Mesenchymal stem cell (in vitro differentiated cells and primary cell): ENCODE measurements around the gene FAT3.

Experiments used
- DNase-seq: peaks from one replicate; pipeline ENCODE4 v3.0.0-alpha.2; 2013
- H2AFZ ChIP-seq: one replicate; pipeline ENCODE4 v1.6.1; 2013; ENCODE audit warnings: low read depth, mild to moderate bottlenecking, control low read depth, inconsistent platforms, low read length, moderate library complexity
- H2AK5ac ChIP-seq: 2 replicates; pipeline ENCODE4 v1.6.1; 2013; ENCODE audit warnings: low read length, moderate library complexity, mild to moderate bottlenecking, inconsistent platforms; ENCODE audit not compliant: severe bottlenecking
- H2BK120ac ChIP-seq: one replicate; pipeline ENCODE4 v1.6.1; 2013; ENCODE audit warnings: low read depth, mild to moderate bottlenecking, inconsistent platforms, low read length, moderate library complexity
- H2BK12ac ChIP-seq, 2 experiments: one replicate each; pipeline ENCODE4 v1.6.1; 2013; ENCODE audit warnings: inconsistent platforms in 2 of 2, low read length in 2 of 2, mild to moderate bottlenecking in 2 of 2, moderate library complexity in 2 of 2, control low read depth in 1 of 2
- H2BK15ac ChIP-seq: one replicate; pipeline ENCODE4 v1.6.1; 2013; ENCODE audit warnings: mild to moderate bottlenecking, low read depth, inconsistent platforms; ENCODE audit not compliant: poor library complexity, severe bottlenecking
- H2BK5ac ChIP-seq: 2 replicates; pipeline ENCODE4 v1.6.1; 2013; ENCODE audit warnings: low read depth, mild to moderate bottlenecking, low read length, control low read depth, inconsistent platforms; ENCODE audit not compliant: poor library complexity, severe bottlenecking
- H3K14ac ChIP-seq, 2 experiments: one replicate each; pipeline ENCODE4 v1.6.1; 2013; ENCODE audit warnings: inconsistent platforms in 2 of 2, low read length in 2 of 2, control low read depth in 1 of 2, mild to moderate bottlenecking in 1 of 2, moderate library complexity in 1 of 2
- H3K18ac ChIP-seq, 2 experiments: one replicate each; pipeline ENCODE4 v1.6.1; 2013; ENCODE audit warnings: inconsistent platforms in 2 of 2, low read length in 2 of 2, control low read depth in 1 of 2, low read depth in 1 of 2, mild to moderate bottlenecking in 1 of 2
- H3K23ac ChIP-seq, 2 experiments: one replicate each; pipeline ENCODE4 v1.6.1; 2013; ENCODE audit warnings: inconsistent platforms in 2 of 2, low read length in 2 of 2, mild to moderate bottlenecking in 2 of 2, moderate library complexity in 2 of 2, control low read depth in 1 of 2
- H3K27ac ChIP-seq: 2 replicates; pipeline ENCODE4 v1.5.1; 2013; ENCODE audit warnings: mild to moderate bottlenecking, moderate library complexity, low read length, control low read depth, inconsistent platforms; ENCODE audit not compliant: poor library complexity, severe bottlenecking
- H3K27me3 ChIP-seq, 2 experiments: 2 replicates each; pipeline versions ENCODE4 v1.6.1 to v1.7.0; 2013; ENCODE audit warnings: low read length in 2 of 2, mild to moderate bottlenecking in 2 of 2, moderate library complexity in 2 of 2, control low read depth in 1 of 2, inconsistent platforms in 1 of 2; ENCODE audit not compliant: control insufficient read depth in 1 of 2, insufficient read depth in 1 of 2
- H3K36me3 ChIP-seq, 2 experiments: 2 replicates each; pipeline versions ENCODE4 v1.6.1 to v1.7.0; 2013; ENCODE audit warnings: low read length in 2 of 2, control low read depth in 1 of 2, inconsistent platforms in 1 of 2, low read depth in 1 of 2, mild to moderate bottlenecking in 1 of 2; ENCODE audit not compliant: insufficient read depth in 2 of 2, control insufficient read depth in 1 of 2
- H3K4ac ChIP-seq, 2 experiments: one replicate each; pipeline ENCODE4 v1.6.1; 2013; ENCODE audit warnings: inconsistent platforms in 2 of 2, low read length in 2 of 2, mild to moderate bottlenecking in 2 of 2, moderate library complexity in 2 of 2, control low read depth in 1 of 2, low read depth in 1 of 2
- H3K4me1 ChIP-seq: 2 replicates; pipeline ENCODE4 v1.6.1; 2013; ENCODE audit warnings: low read depth, low read length, control low read depth; ENCODE audit not compliant: control insufficient read depth, insufficient read depth
- H3K4me2 ChIP-seq: 2 replicates; pipeline ENCODE4 v1.6.1; 2013; ENCODE audit warnings: low read length, mild to moderate bottlenecking, inconsistent platforms; ENCODE audit not compliant: poor library complexity, severe bottlenecking
- H3K4me3 ChIP-seq, 2 experiments: 2 replicates each; pipeline versions ENCODE4 v1.5.1 to v1.7.0; 2013; ENCODE audit warnings: low read length in 2 of 2, mild to moderate bottlenecking in 2 of 2, control low read depth in 1 of 2, low read depth in 1 of 2; ENCODE audit not compliant: insufficient read depth in 1 of 2
- H3K79me1 ChIP-seq: replicated peaks from 2 replicates; pipeline ENCODE4 v1.6.1; 2013; ENCODE audit warnings: mild to moderate bottlenecking, control low read depth, low read length, inconsistent platforms; ENCODE audit not compliant: poor library complexity, severe bottlenecking
- H3K9ac ChIP-seq: 2 replicates; pipeline ENCODE4 v1.7.0; 2013; ENCODE audit warnings: mild to moderate bottlenecking, low read length, moderate library complexity
- H3K9me3 ChIP-seq: 2 replicates; pipeline ENCODE4 v1.7.0; 2013; ENCODE audit warnings: mild to moderate bottlenecking, low read length; ENCODE audit not compliant: control insufficient read depth
- H4K8ac ChIP-seq: one replicate; pipeline ENCODE4 v1.6.1; 2013; ENCODE audit warnings: inconsistent platforms, mild to moderate bottlenecking, low read length, moderate library complexity
- H4K91ac ChIP-seq: one replicate; pipeline ENCODE4 v1.6.1; 2013; ENCODE audit warnings: mild to moderate bottlenecking, low read length, inconsistent platforms
- WGBS: methylation state at CpG from one replicate; pipeline ENCODE4 v1.1.7; 2013; ENCODE audit warnings: mixed read lengths; 5-methylcytosine and 5-hydroxymethylcytosine counted together

The FAT3 gene

GRCh38 chr11:92204731-92205130 is 19.9 kb upstream of the FAT3 start:
- Histone ChIP-seq H3K4me3 (no peak overlapping the region), H2BK120ac (no peak overlapping the region), H2AK5ac (no peak overlapping the region), H3K79me1 (no peaks in the 10 kb centered on the region), H3K9ac (no peak overlapping the region), H3K36me3 (no peaks in the 10 kb centered on the region), H3K4me1 (no peaks in the 10 kb centered on the region), H3K4ac (no peak overlapping the region), H3K9me3 (no peaks in the 10 kb centered on the region), H3K4me2 (no peak overlapping the region), H2BK15ac (no peak overlapping the region), H3K14ac (no peak overlapping the region), H3K23ac (no peak overlapping the region), H3K18ac (no peak overlapping the region), H3K27me3 (no peaks in the 10 kb centered on the region), H3K27ac (no peak overlapping the region), H4K91ac (no peak overlapping the region), H4K8ac (no peak overlapping the region), H2BK5ac (no peak overlapping the region), H2BK12ac (no peak overlapping the region), H2AFZ (no peak overlapping the region)
- no peak for DNase-seq
- 50% methylated on average over 2 of the region's 2 CpGs for WGBS

GRCh38 chr11:92206441-92206840 is 18.2 kb upstream of the FAT3 start:
- Histone ChIP-seq H3K23ac (no peak overlapping the region), H4K8ac (no peak overlapping the region), H3K4me3 (no peak overlapping the region), H3K4me1 (no peaks in the 10 kb centered on the region), H3K9ac (no peak overlapping the region), H3K4me2 (no peak overlapping the region), H3K18ac (no peak overlapping the region), H2BK15ac (no peak overlapping the region), H3K36me3 (no peaks in the 10 kb centered on the region), H3K4ac (no peak overlapping the region), H2AK5ac (no peak overlapping the region), H3K27ac (no peak overlapping the region), H3K9me3 (no peaks in the 10 kb centered on the region), H3K79me1 (no peaks in the 10 kb centered on the region), H3K27me3 (no peaks in the 10 kb centered on the region), H2AFZ (no peak overlapping the region), H2BK120ac (no peak overlapping the region), H3K14ac (no peak overlapping the region), H4K91ac (no peak overlapping the region), H2BK12ac (no peak overlapping the region), H2BK5ac (no peak overlapping the region)
- 89% methylated on average over 2 of the region's 2 CpGs for WGBS
- no peak for DNase-seq

DNA sequence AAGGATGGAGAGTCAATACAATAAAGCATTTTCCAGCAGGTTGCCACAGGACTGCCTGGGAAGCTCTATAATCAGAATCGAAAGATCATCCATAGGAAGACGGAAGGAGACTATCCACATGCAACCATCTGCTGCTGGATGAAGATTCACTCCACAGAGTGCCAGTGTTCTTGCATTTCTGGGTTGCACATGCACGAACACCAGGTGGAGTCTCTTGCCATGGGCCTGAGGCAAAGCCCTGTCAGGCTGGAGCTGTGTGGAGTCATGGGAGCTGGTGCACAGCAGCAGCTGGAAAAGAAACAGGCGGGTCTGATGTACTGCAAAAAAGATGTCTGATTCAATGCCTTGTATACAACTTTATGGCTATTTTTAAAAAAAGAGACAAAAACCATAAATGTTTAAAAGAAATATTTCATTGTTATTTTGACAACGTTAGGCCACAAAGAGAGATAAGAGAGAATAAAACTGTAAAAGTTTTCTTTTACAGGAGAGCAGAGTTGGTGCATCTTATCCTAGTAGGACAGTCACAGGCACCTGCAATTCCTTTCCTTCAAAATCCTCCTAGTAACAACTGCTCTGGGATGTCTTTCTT is 12.9 kb upstream of the FAT3 start:
- H2BK5ac ChIP-seq, result no peak overlapping the region
- H4K8ac ChIP-seq, result no peak overlapping the region
- no peak overlapping the region for H3K23ac ChIP-seq
- no peak overlapping the region for H2AK5ac ChIP-seq
- 76% methylated on average over 3 of the region's 5 CpGs for WGBS
- no peak overlapping the region for H2BK15ac ChIP-seq
- H3K4me3 ChIP-seq, result no peak overlapping the region
- no peak overlapping the region for H3K18ac ChIP-seq
- no peak overlapping the region for H3K9ac ChIP-seq
- no peak overlapping the region for H3K4ac ChIP-seq
- H3K4me2 ChIP-seq, result no peak overlapping the region
- H2BK12ac ChIP-seq, result no peak overlapping the region
- H2AFZ ChIP-seq, result no peak overlapping the region
- DNase-seq, result peak; percentile 13
- no peaks in the 10 kb centered on the region for H3K4me1 ChIP-seq
- H3K27me3 ChIP-seq, result peaks cover 0 to 10% of the 10 kb centered on the region in 2 experiments
- no peak overlapping the region for H2BK120ac ChIP-seq
- H3K36me3 ChIP-seq, result no peaks in the 10 kb centered on the region
- no peak overlapping the region for H3K14ac ChIP-seq
- no peak overlapping the region for H3K27ac ChIP-seq
- no peak overlapping the region for H4K91ac ChIP-seq
- H3K9me3 ChIP-seq, result no peaks in the 10 kb centered on the region
- H3K79me1 ChIP-seq, result no peaks in the 10 kb centered on the region

DNA sequence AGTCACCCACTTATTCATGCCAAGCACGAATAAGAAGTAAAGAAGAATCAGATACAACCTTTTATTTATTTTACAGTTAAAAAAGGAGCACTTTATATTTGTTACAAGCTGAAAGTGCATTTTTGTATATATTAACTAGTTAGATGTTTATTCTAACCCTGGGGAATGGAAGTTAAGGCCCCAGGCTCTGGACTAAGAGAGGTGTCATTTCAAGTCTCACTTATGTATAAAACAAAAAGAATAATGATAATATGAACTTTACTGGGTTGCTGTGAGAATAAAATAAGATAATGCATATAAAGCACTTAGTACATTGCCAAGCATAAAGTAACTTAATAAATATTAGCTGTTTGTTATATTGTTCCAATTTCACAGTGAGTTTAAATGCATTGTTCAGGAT is 12.1 kb upstream of the FAT3 start:
- Histone ChIP-seq H3K36me3 (no peaks in the 10 kb centered on the region), H2BK12ac (no peak overlapping the region), H4K91ac (no peak overlapping the region), H2BK5ac (no peak overlapping the region), H3K4me2 (no peak overlapping the region), H3K4ac (no peak overlapping the region), H3K27ac (no peak overlapping the region), H3K14ac (no peak overlapping the region), H2BK15ac (no peak overlapping the region), H2BK120ac (no peak overlapping the region), H3K23ac (no peak overlapping the region), H3K27me3 (peaks cover 0 to 18% of the 10 kb centered on the region in 2 experiments), H3K4me3 (no peak overlapping the region), H3K18ac (no peak overlapping the region), H3K4me1 (no peaks in the 10 kb centered on the region), H4K8ac (no peak overlapping the region), H2AFZ (no peak overlapping the region), H3K9ac (no peak overlapping the region), H3K9me3 (no peaks in the 10 kb centered on the region), H3K79me1 (no peaks in the 10 kb centered on the region), H2AK5ac (no peak overlapping the region)
- no CpG with 5 or more reads among the region's 1 CpG for WGBS
- no peak for DNase-seq
